ENCODE data around the gene OLA1. TPM values are rescaled to one million over a fixed set of nuclear protein-coding genes. Genes with fewer than 3 reads are reported as not detected.
A peak's percentile ranks its signal among the peaks of the same experiment; 100 is the strongest.
"Not testable (repeated sequence)": the region's sequence is repeated elsewhere in the genome, so short reads cannot be mapped to it uniquely, and the experiment has no call there.

Gene OLA1
- polyA plus RNA-seq, 2 donors: 40.2 to 77.1 TPM

DNA sequence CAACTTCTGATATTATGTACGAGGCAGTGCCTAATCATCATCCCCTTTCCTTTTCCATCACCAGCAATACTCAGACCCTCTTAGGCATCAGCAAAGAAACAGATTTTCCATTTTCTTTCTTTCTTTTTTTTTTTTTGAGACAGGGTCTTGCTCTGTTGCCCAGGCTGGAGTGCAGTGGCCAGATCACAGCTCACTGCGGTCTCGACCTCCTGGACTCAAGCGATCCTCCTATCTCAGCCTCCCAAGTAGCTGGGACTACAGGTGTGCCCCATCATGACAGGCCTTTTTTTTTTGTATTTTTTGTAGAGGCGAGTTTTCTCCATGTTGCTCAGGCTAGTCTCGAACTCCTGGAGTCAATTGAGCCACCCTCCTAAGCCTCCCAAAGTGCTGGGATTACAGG lies 5.9 kb upstream of the OLA1 start:
- 93 to 95% methylated on average over 6 of the region's 6 CpGs for WGBS, 2 donors
- H3K4me3 ChIP-seq (ENCODE audit: low read depth in 1 of 2, low read length in 2 of 2): no peak overlapping the region

DNA sequence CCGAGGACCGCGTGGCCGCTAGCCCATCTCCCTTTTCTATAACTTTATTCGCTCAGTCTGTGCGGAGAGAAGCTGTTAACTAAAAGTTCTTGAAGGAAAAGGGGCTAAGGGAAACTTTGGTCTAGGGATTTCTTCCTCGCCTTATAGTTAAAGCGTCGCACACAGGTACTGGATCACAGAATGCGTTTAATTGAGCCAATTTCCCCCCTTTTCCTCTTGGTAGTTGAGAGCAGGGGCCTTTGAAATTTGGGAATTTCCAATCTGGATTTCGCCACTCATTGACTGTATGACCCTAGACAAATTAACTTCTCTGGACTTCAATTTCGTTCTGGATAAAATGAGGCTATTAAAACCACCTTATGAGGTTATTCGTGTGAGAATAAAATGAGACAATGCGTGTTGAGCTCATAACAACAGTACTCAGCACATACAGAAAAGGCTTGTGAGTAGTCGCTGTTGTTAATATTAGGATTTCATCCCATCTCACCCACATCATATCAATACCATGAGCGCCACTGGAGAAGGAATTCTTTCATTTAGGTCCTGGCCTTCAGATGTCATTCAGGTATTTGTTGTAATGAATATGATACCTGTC lies 763 bp upstream of the OLA1 start:
- peaks cover 0 to 3% of the 10 kb centered on the region in 2 donors for H3K4me1 ChIP-seq (ENCODE audit: control insufficient read depth in 2 of 2, insufficient read depth in 2 of 2, low read length in 1 of 2)
- H3K27me3 ChIP-seq (ENCODE audit: control insufficient read depth in 1 of 2, insufficient read depth in 2 of 2, low read length in 2 of 2): no peaks in the 10 kb centered on the region
- no peaks in the 10 kb centered on the region for H3K9me3 ChIP-seq (ENCODE audit: control insufficient read depth in 2 of 2, insufficient read depth in 1 of 2, low read depth in 1 of 2, low read length in 1 of 2)
- H3K4me3 ChIP-seq (ENCODE audit: low read depth in 1 of 2, low read length in 2 of 2): peak overlapping the region; percentile 75 to 83
- no peaks in the 10 kb centered on the region for H3K36me3 ChIP-seq (ENCODE audit: control insufficient read depth in 2 of 2, insufficient read depth in 2 of 2, low read length in 1 of 2)
- WGBS, 2 donors: 58 to 62% methylated on average over 16 of the region's 16 CpGs
- H3K27ac ChIP-seq (ENCODE audit: low read depth in 2 of 2, low read length in 1 of 2): peak overlapping the region; percentile 86 to 89

More for the DNA sequence above, 5.9 kb upstream of the OLA1 start:
- Histone ChIP-seq H3K27me3 (ENCODE audit: control insufficient read depth in 1 of 2, insufficient read depth in 2 of 2, low read length in 2 of 2) (no peaks in the 10 kb centered on the region), H3K36me3 (ENCODE audit: control insufficient read depth in 2 of 2, insufficient read depth in 2 of 2, low read length in 1 of 2) (no peaks in the 10 kb centered on the region), H3K9me3 (ENCODE audit: control insufficient read depth in 2 of 2, insufficient read depth in 1 of 2, low read depth in 1 of 2, low read length in 1 of 2) (no peaks in the 10 kb centered on the region), H3K27ac (ENCODE audit: low read depth in 2 of 2, low read length in 1 of 2) (no peak overlapping the region), H3K4me1 (ENCODE audit: control insufficient read depth in 2 of 2, insufficient read depth in 2 of 2, low read length in 1 of 2) (no peaks in the 10 kb centered on the region)

DNA sequence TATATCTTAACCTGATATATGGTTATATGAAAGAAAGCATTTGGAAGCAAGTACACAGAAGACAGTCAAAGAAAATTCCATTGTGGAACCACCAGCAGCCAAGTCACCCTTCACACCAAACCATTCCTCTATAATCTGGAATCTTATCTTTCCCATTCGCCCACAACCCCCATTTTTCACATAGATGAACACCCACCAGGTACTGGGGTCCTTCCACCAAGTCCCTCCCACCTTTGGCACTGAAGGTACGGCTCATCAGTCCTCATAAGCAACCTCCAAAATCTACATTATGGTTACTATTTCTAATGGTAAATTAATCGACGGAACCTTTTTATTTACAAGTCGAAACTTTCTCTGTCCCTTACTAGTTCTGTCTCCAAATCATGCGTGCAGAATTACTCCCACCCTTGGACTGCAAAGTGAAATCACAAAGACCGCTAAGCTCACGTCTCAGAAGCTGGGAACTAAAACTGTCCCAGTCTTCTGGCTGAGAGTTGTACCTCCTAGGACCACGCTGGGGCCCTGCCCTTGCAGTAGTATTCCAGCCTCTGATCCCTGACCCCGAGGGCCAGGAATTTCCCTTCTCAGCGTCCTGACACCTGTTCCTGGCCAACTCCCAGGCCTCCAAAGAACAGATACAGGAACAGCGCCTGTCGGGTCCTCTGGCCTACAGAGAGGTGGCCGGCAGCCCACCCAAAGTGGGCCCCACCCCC lies 702 bp downstream of the OLA1 start:
- H3K4me3 ChIP-seq (ENCODE audit: low read depth in 1 of 2, low read length in 2 of 2): peak overlapping the region; percentile 83 to 97
- H3K27me3 ChIP-seq (ENCODE audit: control insufficient read depth in 1 of 2, insufficient read depth in 2 of 2, low read length in 2 of 2): no peaks in the 10 kb centered on the region
- no peaks in the 10 kb centered on the region for H3K9me3 ChIP-seq (ENCODE audit: control insufficient read depth in 2 of 2, insufficient read depth in 1 of 2, low read depth in 1 of 2, low read length in 1 of 2)
- peak overlapping the region; percentile 86 for H3K27ac ChIP-seq (ENCODE audit: low read depth in 2 of 2, low read length in 1 of 2)
- WGBS, 2 donors: 16 to 18% methylated on average over 14 of the region's 14 CpGs
- no peaks in the 10 kb centered on the region for H3K36me3 ChIP-seq (ENCODE audit: control insufficient read depth in 2 of 2, insufficient read depth in 2 of 2, low read length in 1 of 2)
- H3K4me1 ChIP-seq (ENCODE audit: control insufficient read depth in 2 of 2, insufficient read depth in 2 of 2, low read length in 1 of 2): peaks cover 0 to 3% of the 10 kb centered on the region in 2 donors

DNA sequence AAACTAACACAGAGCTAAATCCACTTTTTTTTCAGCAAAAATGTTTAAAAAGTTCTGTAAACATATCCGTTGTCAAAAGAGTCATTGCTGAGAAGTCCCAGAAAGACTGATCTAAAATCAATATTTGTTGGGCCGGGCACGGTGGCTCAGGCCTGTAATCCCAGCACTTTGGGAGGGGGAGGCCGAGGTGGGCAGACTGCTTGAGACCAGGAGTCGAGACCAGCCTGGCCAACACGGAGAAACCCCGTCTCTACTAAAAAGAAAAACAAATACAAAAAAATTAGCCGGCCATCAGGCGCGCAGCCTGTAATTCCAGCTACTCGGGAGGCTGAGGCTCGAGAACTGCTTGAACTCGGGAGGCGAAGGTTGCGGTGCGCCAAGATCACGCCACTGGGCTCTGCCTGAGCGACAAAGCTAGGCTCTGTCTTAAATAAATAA lies 1.4 kb downstream of the OLA1 start:
- Histone ChIP-seq H3K27me3 (ENCODE audit: control insufficient read depth in 1 of 2, insufficient read depth in 2 of 2, low read length in 2 of 2) (no peaks in the 10 kb centered on the region), H3K36me3 (ENCODE audit: control insufficient read depth in 2 of 2, insufficient read depth in 2 of 2, low read length in 1 of 2) (peaks cover 3 to 4% of the 10 kb centered on the region in 2 donors), H3K27ac (ENCODE audit: low read depth in 2 of 2, low read length in 1 of 2) (no peak overlapping the region), H3K4me3 (ENCODE audit: low read depth in 1 of 2, low read length in 2 of 2) (no peak overlapping the region), H3K4me1 (ENCODE audit: control insufficient read depth in 2 of 2, insufficient read depth in 2 of 2, low read length in 1 of 2) (peaks cover 0 to 3% of the 10 kb centered on the region in 2 donors), H3K9me3 (ENCODE audit: control insufficient read depth in 2 of 2, insufficient read depth in 1 of 2, low read depth in 1 of 2, low read length in 1 of 2) (no peaks in the 10 kb centered on the region)
- WGBS, 2 donors: 71 to 85% methylated on average over 18 of the region's 18 CpGs

DNA sequence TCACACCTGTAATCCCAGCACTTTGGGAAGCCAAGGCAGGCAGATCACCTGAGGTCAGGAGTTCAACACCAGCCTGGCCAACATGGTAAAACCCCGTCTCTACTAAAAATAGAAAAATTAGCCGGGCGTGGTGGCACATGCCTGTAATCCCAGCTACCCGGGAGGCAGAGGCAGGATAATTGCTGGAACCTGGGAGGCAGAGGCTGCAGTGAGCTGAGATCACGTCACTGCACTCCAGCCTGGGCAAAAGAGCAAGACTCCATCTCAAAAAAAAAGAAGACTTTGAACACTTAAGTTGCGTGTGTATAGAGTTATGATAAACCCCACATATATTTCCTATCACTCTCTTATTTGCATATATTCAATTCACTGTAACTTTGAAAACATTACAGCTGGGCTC lies 2.7 kb downstream of the OLA1 start:
- not testable (repeated sequence) for H3K27ac ChIP-seq (ENCODE audit: low read depth in 2 of 2, low read length in 1 of 2); H3K4me1 ChIP-seq (ENCODE audit: control insufficient read depth in 2 of 2, insufficient read depth in 2 of 2, low read length in 1 of 2); H3K27me3 ChIP-seq (ENCODE audit: control insufficient read depth in 1 of 2, insufficient read depth in 2 of 2, low read length in 2 of 2); H3K9me3 ChIP-seq (ENCODE audit: control insufficient read depth in 2 of 2, insufficient read depth in 1 of 2, low read depth in 1 of 2, low read length in 1 of 2); H3K4me3 ChIP-seq (ENCODE audit: low read depth in 1 of 2, low read length in 2 of 2); H3K36me3 ChIP-seq (ENCODE audit: control insufficient read depth in 2 of 2, insufficient read depth in 2 of 2, low read length in 1 of 2)
- 71 to 77% methylated on average over 6 of the region's 6 CpGs for WGBS, 2 donors

DNA sequence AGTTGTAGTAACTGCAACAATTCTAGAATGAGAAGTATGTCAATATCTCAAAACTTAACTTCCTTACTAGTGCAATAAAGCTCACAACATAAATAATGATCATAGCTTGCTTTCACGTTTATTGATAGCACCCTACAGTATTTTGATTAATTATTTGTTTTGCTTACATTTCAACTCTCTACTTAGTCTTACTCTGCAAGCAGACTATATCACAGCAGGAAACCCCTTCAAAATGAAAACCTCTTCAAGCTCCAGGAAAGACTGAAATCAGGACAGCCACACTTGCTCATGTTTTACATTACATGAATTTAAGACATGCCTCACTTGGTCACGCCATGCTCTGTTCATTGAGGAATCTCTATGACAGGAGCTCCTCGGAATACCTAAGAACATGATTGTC lies 3.3 kb downstream of the OLA1 start:
- H3K27me3 ChIP-seq (ENCODE audit: control insufficient read depth in 1 of 2, insufficient read depth in 2 of 2, low read length in 2 of 2): no peaks in the 10 kb centered on the region

DNA sequence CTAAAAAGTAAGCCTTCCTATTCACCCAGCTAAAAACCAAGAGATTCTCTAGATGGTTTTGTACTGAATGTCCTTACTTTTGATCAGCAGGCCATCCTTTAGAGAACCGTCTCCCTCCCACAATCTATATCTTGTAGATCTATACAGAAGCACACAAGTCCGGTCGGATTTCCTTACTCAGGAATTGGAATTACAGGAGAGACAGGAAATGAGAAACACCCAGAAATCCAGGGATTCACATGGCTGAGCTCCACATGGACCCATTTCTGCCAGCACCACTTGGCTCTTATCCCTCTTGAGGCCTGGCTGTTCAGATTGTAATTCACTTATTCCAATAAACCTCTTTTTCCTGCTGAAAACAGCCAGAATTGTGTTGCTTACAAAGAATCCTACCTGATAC lies 4.5 kb downstream of the OLA1 start:
- 79 to 83% methylated on average over 3 of the region's 3 CpGs for WGBS, 2 donors

More for the DNA sequence above, 3.3 kb downstream of the OLA1 start:
- H3K9me3 ChIP-seq (ENCODE audit: control insufficient read depth in 2 of 2, insufficient read depth in 1 of 2, low read depth in 1 of 2, low read length in 1 of 2): no peaks in the 10 kb centered on the region
- peaks cover 3 to 4% of the 10 kb centered on the region in 2 donors for H3K36me3 ChIP-seq (ENCODE audit: control insufficient read depth in 2 of 2, insufficient read depth in 2 of 2, low read length in 1 of 2)
- peaks cover 0 to 3% of the 10 kb centered on the region in 2 donors for H3K4me1 ChIP-seq (ENCODE audit: control insufficient read depth in 2 of 2, insufficient read depth in 2 of 2, low read length in 1 of 2)
- 92 to 97% methylated on average over 3 of the region's 3 CpGs for WGBS, 2 donors
- no peak overlapping the region for H3K4me3 ChIP-seq (ENCODE audit: low read depth in 1 of 2, low read length in 2 of 2)
- no peak overlapping the region for H3K27ac ChIP-seq (ENCODE audit: low read depth in 2 of 2, low read length in 1 of 2)

DNA sequence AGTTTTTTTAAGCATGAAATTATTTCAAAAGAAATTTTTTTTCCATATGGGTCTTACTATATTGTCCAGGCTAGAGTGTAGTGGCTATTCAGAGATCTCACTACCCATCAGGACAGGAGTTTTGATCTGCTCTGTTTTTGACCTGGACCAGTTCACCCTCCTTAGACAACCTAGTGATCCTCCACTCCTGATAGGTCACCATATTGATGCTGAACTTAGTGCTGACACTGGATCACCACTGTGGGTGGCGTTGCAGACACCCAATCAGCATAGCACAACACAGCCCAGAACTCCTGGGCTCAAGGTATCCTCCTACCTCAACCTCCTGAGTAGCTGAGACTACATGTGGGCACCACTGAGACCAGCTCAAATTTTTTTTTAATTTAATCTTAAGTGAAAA lies 8.2 kb downstream of the OLA1 start:
- no peaks in the 10 kb centered on the region for H3K9me3 ChIP-seq (ENCODE audit: control insufficient read depth in 2 of 2, insufficient read depth in 1 of 2, low read depth in 1 of 2, low read length in 1 of 2)
- no peaks in the 10 kb centered on the region for H3K27me3 ChIP-seq (ENCODE audit: control insufficient read depth in 1 of 2, insufficient read depth in 2 of 2, low read length in 2 of 2)
- no peak overlapping the region for H3K4me3 ChIP-seq (ENCODE audit: low read depth in 1 of 2, low read length in 2 of 2)
- 95 to 96% methylated on average over 1 of the region's 1 CpG for WGBS, 2 donors
- peaks cover 3 to 4% of the 10 kb centered on the region in 2 donors for H3K36me3 ChIP-seq (ENCODE audit: control insufficient read depth in 2 of 2, insufficient read depth in 2 of 2, low read length in 1 of 2)
- no peak overlapping the region for H3K27ac ChIP-seq (ENCODE audit: low read depth in 2 of 2, low read length in 1 of 2)
- H3K4me1 ChIP-seq (ENCODE audit: control insufficient read depth in 2 of 2, insufficient read depth in 2 of 2, low read length in 1 of 2): no peaks in the 10 kb centered on the region

More for the DNA sequence above, 4.5 kb downstream of the OLA1 start:
- no peak overlapping the region for H3K27ac ChIP-seq (ENCODE audit: low read depth in 2 of 2, low read length in 1 of 2)
- no peaks in the 10 kb centered on the region for H3K27me3 ChIP-seq (ENCODE audit: control insufficient read depth in 1 of 2, insufficient read depth in 2 of 2, low read length in 2 of 2)
- H3K36me3 ChIP-seq (ENCODE audit: control insufficient read depth in 2 of 2, insufficient read depth in 2 of 2, low read length in 1 of 2): peaks cover 3 to 4% of the 10 kb centered on the region in 2 donors
- no peaks in the 10 kb centered on the region for H3K9me3 ChIP-seq (ENCODE audit: control insufficient read depth in 2 of 2, insufficient read depth in 1 of 2, low read depth in 1 of 2, low read length in 1 of 2)
- H3K4me1 ChIP-seq (ENCODE audit: control insufficient read depth in 2 of 2, insufficient read depth in 2 of 2, low read length in 1 of 2): peaks cover 0 to 3% of the 10 kb centered on the region in 2 donors
- no peak overlapping the region for H3K4me3 ChIP-seq (ENCODE audit: low read depth in 1 of 2, low read length in 2 of 2)

DNA sequence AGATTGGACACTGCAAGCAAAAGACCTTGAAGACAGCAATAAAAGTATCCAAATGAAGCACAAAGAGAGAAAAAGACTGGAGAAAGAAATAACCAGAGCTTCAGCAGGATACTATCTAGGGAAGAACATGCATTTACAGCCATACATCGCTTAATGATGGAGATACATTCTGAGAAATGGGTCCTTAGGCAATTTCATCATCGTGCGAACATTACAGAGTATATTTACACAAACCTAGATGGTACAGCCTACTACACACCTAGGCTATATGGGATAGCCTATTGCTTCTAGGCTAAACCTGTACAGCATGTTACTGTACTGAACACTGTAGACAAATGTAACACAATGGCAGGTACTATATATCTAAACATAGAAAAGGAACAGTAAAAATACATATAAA lies 11.9 kb downstream of the OLA1 start:
- Histone ChIP-seq H3K4me3 (ENCODE audit: low read depth in 1 of 2, low read length in 2 of 2) (no peak overlapping the region), H3K4me1 (ENCODE audit: control insufficient read depth in 2 of 2, insufficient read depth in 2 of 2, low read length in 1 of 2) (peaks cover 0 to 3% of the 10 kb centered on the region in 2 donors), H3K27me3 (ENCODE audit: control insufficient read depth in 1 of 2, insufficient read depth in 2 of 2, low read length in 2 of 2) (no peaks in the 10 kb centered on the region), H3K36me3 (ENCODE audit: control insufficient read depth in 2 of 2, insufficient read depth in 2 of 2, low read length in 1 of 2) (no peaks in the 10 kb centered on the region), H3K9me3 (ENCODE audit: control insufficient read depth in 2 of 2, insufficient read depth in 1 of 2, low read depth in 1 of 2, low read length in 1 of 2) (no peaks in the 10 kb centered on the region), H3K27ac (ENCODE audit: low read depth in 2 of 2, low read length in 1 of 2) (no peak overlapping the region)
- WGBS, 2 donors: 97% methylated on average over 3 of the region's 3 CpGs

DNA sequence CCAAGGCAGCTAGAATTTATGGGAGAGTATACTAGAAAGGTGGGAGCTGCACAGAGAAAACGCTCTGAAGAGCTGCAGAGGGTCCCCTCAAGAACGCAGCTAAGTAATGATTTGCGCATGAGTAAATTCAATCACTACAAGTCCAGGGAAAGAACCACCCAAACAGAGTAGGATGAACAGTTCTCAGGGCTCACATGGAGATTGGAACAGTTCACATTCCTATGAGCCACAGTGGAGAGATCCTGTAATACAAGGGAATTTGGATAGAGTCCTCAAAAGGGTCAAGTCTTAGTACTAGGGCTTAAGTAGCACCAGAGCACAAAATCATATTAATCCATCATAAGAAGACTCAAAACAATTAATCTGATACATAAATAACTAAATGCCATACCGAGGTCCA lies 12.7 kb downstream of the OLA1 start:
- Histone ChIP-seq H3K4me1 (ENCODE audit: control insufficient read depth in 2 of 2, insufficient read depth in 2 of 2, low read length in 1 of 2) (peaks cover 0 to 3% of the 10 kb centered on the region in 2 donors), H3K27me3 (ENCODE audit: control insufficient read depth in 1 of 2, insufficient read depth in 2 of 2, low read length in 2 of 2) (no peaks in the 10 kb centered on the region), H3K36me3 (ENCODE audit: control insufficient read depth in 2 of 2, insufficient read depth in 2 of 2, low read length in 1 of 2) (no peaks in the 10 kb centered on the region), H3K9me3 (ENCODE audit: control insufficient read depth in 2 of 2, insufficient read depth in 1 of 2, low read depth in 1 of 2, low read length in 1 of 2) (no peaks in the 10 kb centered on the region), H3K27ac (ENCODE audit: low read depth in 2 of 2, low read length in 1 of 2) (no peak overlapping the region), H3K4me3 (ENCODE audit: low read depth in 1 of 2, low read length in 2 of 2) (no peak overlapping the region)
- WGBS, 2 donors: 78 to 82% methylated on average over 4 of the region's 4 CpGs
